ENCODE measurements around the gene GPR107. TPM values are rescaled to one million over a fixed set of nuclear protein-coding genes. Genes with fewer than 3 reads are reported as not detected.
A peak's percentile ranks its signal among the peaks of the same experiment; 100 is the strongest.

Gene GPR107
- total and polyA plus RNA-seq, 2 experiments from 2014 or later: 6.2 to 30.7 TPM

DNA sequence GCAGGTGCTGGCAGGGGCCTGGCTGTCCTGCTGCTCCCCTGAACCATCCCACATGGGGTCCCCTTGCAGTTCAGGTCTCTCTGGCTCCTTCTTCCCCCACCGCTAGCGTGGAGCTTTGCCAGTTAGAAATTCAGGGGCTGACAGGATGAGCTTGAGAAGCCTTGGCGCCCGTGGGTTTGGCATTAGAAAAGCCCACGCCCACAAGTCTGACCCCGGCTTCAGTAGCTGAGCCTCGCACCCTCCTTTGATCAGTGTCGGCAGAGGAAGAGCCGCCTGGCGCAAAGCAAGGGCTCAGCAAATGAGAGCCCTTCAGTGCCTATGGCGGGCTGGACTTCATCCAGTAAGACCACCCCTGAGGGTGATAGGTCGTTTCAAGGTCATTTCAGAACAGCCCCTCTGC is 88.3 kb downstream of the GPR107 start (continued):
- no peak for TF ChIP-seq ZNF462 (CRISPR knock-in tag; IDR thresholded peaks at IDR 0.05)

DNA sequence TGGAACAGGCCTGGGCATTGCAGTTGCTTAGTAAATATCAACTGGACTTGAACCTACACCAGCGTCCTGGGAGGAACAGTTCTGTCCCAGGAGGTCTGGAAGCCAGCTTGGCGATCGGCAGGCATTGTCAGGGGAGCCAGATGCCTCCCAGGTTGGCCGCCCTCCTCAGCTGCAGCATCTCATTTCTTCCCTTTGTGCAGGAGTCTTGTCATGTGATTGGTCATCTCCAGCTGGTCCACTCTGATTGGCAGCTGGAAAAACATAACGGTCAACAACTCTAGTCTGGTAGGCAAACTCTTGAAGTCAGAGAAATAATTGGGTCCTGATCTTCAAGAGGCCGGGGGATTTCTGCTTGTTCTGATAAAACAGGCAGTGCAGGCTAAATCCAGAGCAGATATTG is 88.9 kb downstream of the GPR107 start:
- peaks cover 15% of the 10 kb centered on the region for H3K27me3 Mint-ChIP-seq (ENCODE audit: insufficient read depth, low read depth, poor library complexity)
- no peak overlapping the region for H3K4me3 Mint-ChIP-seq
- H3F3A ChIP-seq (replicated peaks; ENCODE audit: low read depth): 0 out of 2 replicates have a peak, but pooled peaks cover 2% of the 10 kb centered on the region
- no peak overlapping the region for H3K4me3 ChIP-seq
- peaks cover 41% of the 10 kb centered on the region for H3K4me1 Mint-ChIP-seq
- 0 out of 2 replicates have a peak, but pooled peaks cover 3% of the 10 kb centered on the region for H3K9me2 ChIP-seq (ENCODE audit: insufficient read depth)
- ATAC-seq: no peak
- H2AFZ ChIP-seq: peak overlapping the region; percentile 84; the same call in 1 of the 2 replicates
- no peaks in the 10 kb centered on the region for H3K27me3 ChIP-seq (ENCODE audit: insufficient read depth)
- H3K27ac ChIP-seq (ENCODE audit: low read depth): no peak overlapping the region
- DNase-seq (ENCODE audit: low spot score): no peak
- H3K36me3 ChIP-seq (ENCODE audit: insufficient read depth): no peaks in the 10 kb centered on the region
- 0 out of 3 replicates have a peak, but pooled peaks cover under 1% of the 10 kb centered on the region for H3K36me3 Mint-ChIP-seq (ENCODE audit: low read depth)
- no peaks in the 10 kb centered on the region for H3K79me2 ChIP-seq (replicated peaks; ENCODE audit: insufficient read depth)
- H3K4me2 ChIP-seq: no peak overlapping the region
- H3K4me1 ChIP-seq (ENCODE audit: insufficient read depth): peaks cover 27% of the 10 kb centered on the region
- no peak overlapping the region for H3K27ac Mint-ChIP-seq
- no peaks in the 10 kb centered on the region for H4K20me1 ChIP-seq (replicated peaks; ENCODE audit: insufficient read depth)
- no peaks in the 10 kb centered on the region for H3K9me3 Mint-ChIP-seq
- TF ChIP-seq, protein P1, sequence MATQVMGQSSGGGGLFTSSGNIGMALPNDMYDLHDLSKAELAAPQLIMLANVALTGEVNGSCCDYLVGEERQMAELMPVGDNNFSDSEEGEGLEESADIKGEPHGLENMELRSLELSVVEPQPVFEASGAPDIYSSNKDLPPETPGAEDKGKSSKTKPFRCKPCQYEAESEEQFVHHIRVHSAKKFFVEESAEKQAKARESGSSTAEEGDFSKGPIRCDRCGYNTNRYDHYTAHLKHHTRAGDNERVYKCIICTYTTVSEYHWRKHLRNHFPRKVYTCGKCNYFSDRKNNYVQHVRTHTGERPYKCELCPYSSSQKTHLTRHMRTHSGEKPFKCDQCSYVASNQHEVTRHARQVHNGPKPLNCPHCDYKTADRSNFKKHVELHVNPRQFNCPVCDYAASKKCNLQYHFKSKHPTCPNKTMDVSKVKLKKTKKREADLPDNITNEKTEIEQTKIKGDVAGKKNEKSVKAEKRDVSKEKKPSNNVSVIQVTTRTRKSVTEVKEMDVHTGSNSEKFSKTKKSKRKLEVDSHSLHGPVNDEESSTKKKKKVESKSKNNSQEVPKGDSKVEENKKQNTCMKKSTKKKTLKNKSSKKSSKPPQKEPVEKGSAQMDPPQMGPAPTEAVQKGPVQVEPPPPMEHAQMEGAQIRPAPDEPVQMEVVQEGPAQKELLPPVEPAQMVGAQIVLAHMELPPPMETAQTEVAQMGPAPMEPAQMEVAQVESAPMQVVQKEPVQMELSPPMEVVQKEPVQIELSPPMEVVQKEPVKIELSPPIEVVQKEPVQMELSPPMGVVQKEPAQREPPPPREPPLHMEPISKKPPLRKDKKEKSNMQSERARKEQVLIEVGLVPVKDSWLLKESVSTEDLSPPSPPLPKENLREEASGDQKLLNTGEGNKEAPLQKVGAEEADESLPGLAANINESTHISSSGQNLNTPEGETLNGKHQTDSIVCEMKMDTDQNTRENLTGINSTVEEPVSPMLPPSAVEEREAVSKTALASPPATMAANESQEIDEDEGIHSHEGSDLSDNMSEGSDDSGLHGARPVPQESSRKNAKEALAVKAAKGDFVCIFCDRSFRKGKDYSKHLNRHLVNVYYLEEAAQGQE (IDR thresholded peaks at IDR 0.05; ENCODE audit: unreplicated experiment): no peak
- no peak for TF ChIP-seq CREB1 (CRISPR knock-in tag; IDR thresholded peaks at IDR 0.05; ENCODE audit: low read depth)
- no peak for TF ChIP-seq ZNF462 (CRISPR knock-in tag; IDR thresholded peaks at IDR 0.05)
- TF ChIP-seq EZH2phosphoT487 (IDR thresholded peaks at IDR 0.05; ENCODE audit: unreplicated experiment): no peak
- TF ChIP-seq NANOG (IDR thresholded peaks at IDR 0.05; ENCODE audit: borderline replicate concordance): no peak
- no peak for TF ChIP-seq JUNB (IDR thresholded peaks at IDR 0.05; ENCODE audit: unreplicated experiment)

All from GM23338 (cell line).